Activated T-cell treated with anti-CD3 and anti-CD28 coated beads, Interleukin-2, amount 50 U/mL, for 72 hours (primary cell): ENCODE data around the gene KREMEN1. TPM values are rescaled to one million over a fixed set of nuclear protein-coding genes. Genes with fewer than 3 reads are reported as not detected.

Experiments
- ATAC-seq, 2 donors: fragments of 150-1000 bp; cut with Tn5 transposase; replicated peaks in 1 of 2; 2 replicates each; pipeline ENCODE4 v1.10.0; 2021; ENCODE audit warnings: moderate library complexity in 2 of 2, mild to moderate bottlenecking in 1 of 2
- DNase-seq, 2 donors: peaks; one replicate each; pipeline ENCODE4 v3.0.0; 2021 to 2022; ENCODE audit warnings: mixed read lengths in 1 of 2
- H3K27ac Mint-ChIP-seq: one replicate; pipeline ENCODE4 v1.8.0; 2022; ENCODE audit warnings: mild to moderate bottlenecking, moderate library complexity, mixed read lengths
- H3K27me3 Mint-ChIP-seq: one replicate; pipeline ENCODE4 v1.8.0; 2022; ENCODE audit warnings: low read depth, mixed read lengths
- H3K36me3 Mint-ChIP-seq, 2 donors: one replicate each; pipeline ENCODE4 v1.8.0; 2022; ENCODE audit warnings: mixed read lengths in 2 of 2, mild to moderate bottlenecking in 1 of 2; ENCODE audit not compliant: insufficient read depth in 2 of 2
- H3K4me1 Mint-ChIP-seq: one replicate; pipeline ENCODE4 v1.8.0; 2022; ENCODE audit warnings: low read depth, mixed read lengths
- H3K4me3 Mint-ChIP-seq, 2 donors: one replicate each; pipeline ENCODE4 v1.8.0; 2022; ENCODE audit warnings: mild to moderate bottlenecking in 2 of 2, mixed read lengths in 2 of 2, moderate library complexity in 2 of 2
- H3K9me3 Mint-ChIP-seq, 2 donors: one replicate each; pipeline ENCODE4 v1.8.0; 2022; ENCODE audit warnings: mixed read lengths in 2 of 2
- total RNA-seq, 2 donors: library from RNA; stranded (reverse); gene quantifications; one replicate each; pipeline ENCODE4 v1.2.3, GENCODE V29; 2022

KREMEN1 gene
- total RNA-seq, 2 donors from 2014 or later = 0.09 to 0.53 TPM

- H3K9me3 Mint-ChIP-seq = no peaks in the 10 kb centered on the region
- H3K4me3 Mint-ChIP-seq = no peak overlapping the region
- no peaks in the 10 kb centered on the region for H3K36me3 Mint-ChIP-seq
- DNase-seq (no peak), ATAC-seq (peak in 1 of 2 donors; percentile 49)
- H3K27ac Mint-ChIP-seq = no peak overlapping the region
- no peaks in the 10 kb centered on the region for H3K4me1 Mint-ChIP-seq
- H3K27me3 Mint-ChIP-seq = no peaks in the 10 kb centered on the region
Observed at GRCh38 chr22:29216011-29216872, 143.4 kb downstream of the KREMEN1 start.

- H3K4me1 Mint-ChIP-seq = no peaks in the 10 kb centered on the region
- no peak overlapping the region for H3K4me3 Mint-ChIP-seq
- ATAC-seq (no peak), DNase-seq (no peak)
- no peaks in the 10 kb centered on the region for H3K27me3 Mint-ChIP-seq
- no peaks in the 10 kb centered on the region for H3K9me3 Mint-ChIP-seq
- H3K36me3 Mint-ChIP-seq = no peaks in the 10 kb centered on the region
- H3K27ac Mint-ChIP-seq = no peak overlapping the region
Observed at GRCh38 chr22:29216873-29217666, 144.2 kb downstream of the KREMEN1 start.

Other genes with a start within 250 kb of the KREMEN1 start
- under 1 TPM; 0.86 to 0.94 TPM for gene ZNRF3, start 189.5 kb upstream of the KREMEN1 start, total RNA-seq
- gene C22orf31, start 11.2 kb upstream of the KREMEN1 start, total RNA-seq = not detected
- under 1 TPM in 1 of 2 donors, not detected in 1; 0.14 TPM for gene EMID1, start 132.9 kb downstream of the KREMEN1 start, total RNA-seq
- 10 to 100 TPM; 22.4 to 29.4 TPM for gene RHBDD3, start 194.9 kb downstream of the KREMEN1 start, total RNA-seq
- gene EWSR1, start 195.2 kb downstream of the KREMEN1 start, total RNA-seq = 100 to 1,000 TPM; 279 to 285 TPM
- gene GAS2L1, start 233.6 kb downstream of the KREMEN1 start, total RNA-seq = under 1 TPM; 0.41 to 0.79 TPM
- gene RASL10A, start 242.7 kb downstream of the KREMEN1 start, total RNA-seq = under 1 TPM in 1 of 2 donors, not detected in 1; 0.84 TPM